SU-DHL-6 (cell line): ENCODE results near the gene KLRF1.

Experiments used
- H2AFZ ChIP-seq: fragments of 200-600 bp; sonication (generic); 2 replicates; pipeline ENCODE4 v1.6.1; 2014; ENCODE audit warnings: low read depth, mild to moderate bottlenecking, moderate library complexity, mixed read lengths, antibody characterized with exemption, low read length; ENCODE audit not compliant: severe bottlenecking
- H3F3A ChIP-seq: fragments of 200-600 bp; shearing (Covaris generic); 2 replicates; pipeline ENCODE4 v1.6.0; 2016; ENCODE audit warnings: antibody characterized with exemption, mild to moderate bottlenecking; ENCODE audit not compliant: insufficient read depth
- H3K27ac ChIP-seq: fragments of 200-600 bp; sonication (generic); 2 replicates; pipeline ENCODE4 v1.5.1; 2016; ENCODE audit warnings: low read depth, mild to moderate bottlenecking, low read length, moderate library complexity, mixed read lengths
- H3K27me3 ChIP-seq: fragments of 200-600 bp; sonication (generic), shearing (Covaris generic); 2 replicates; pipeline ENCODE4 v1.6.0; 2014; ENCODE audit warnings: mild to moderate bottlenecking, low read length
- H3K36me3 ChIP-seq: fragments of 200-600 bp; sonication (generic); 2 replicates; pipeline ENCODE4 v1.6.1; 2014; ENCODE audit warnings: mild to moderate bottlenecking, low read length, mixed read lengths
- H3K4me2 ChIP-seq: fragments of 300-600, 200-600 bp; shearing (Covaris generic), sonication (generic); 2 replicates; pipeline ENCODE4 v1.6.0; 2014; ENCODE audit warnings: low read length, low read depth, mild to moderate bottlenecking; ENCODE audit not compliant: poor library complexity, severe bottlenecking
- H3K4me3 ChIP-seq: fragments of 200-600 bp; sonication (generic); 2 replicates; pipeline ENCODE4 v1.5.1; 2014; ENCODE audit warnings: antibody characterized with exemption, low read length, mild to moderate bottlenecking, mixed read lengths; ENCODE audit not compliant: insufficient read depth, poor library complexity, severe bottlenecking
- H3K79me2 ChIP-seq: fragments of 200-600 bp; sonication (generic); 2 replicates; pipeline ENCODE4 v1.6.1; 2014; ENCODE audit warnings: mild to moderate bottlenecking, low read length, moderate library complexity; ENCODE audit not compliant: insufficient read depth
- H3K9ac ChIP-seq: fragments of 200-600 bp; sonication (generic); 2 replicates; pipeline ENCODE4 v1.7.0; 2014; ENCODE audit warnings: mild to moderate bottlenecking, low read length
- H3K9me2 ChIP-seq: fragments of 200-600 bp; sonication (generic); replicated peaks from 2 replicates; pipeline ENCODE4 v1.6.1; 2014; ENCODE audit warnings: low read length; ENCODE audit not compliant: insufficient read depth
- H3K9me3 ChIP-seq: fragments of 200-600 bp; sonication (generic); 2 replicates; pipeline ENCODE4 v1.6.1; 2014; ENCODE audit warnings: low read length, mixed read lengths; ENCODE audit not compliant: insufficient read depth
- H4K20me1 ChIP-seq: fragments of 200-600 bp; sonication (generic); 2 replicates; pipeline ENCODE4 v1.6.1; 2014; ENCODE audit warnings: low read depth, mild to moderate bottlenecking, antibody characterized with exemption, low read length, moderate library complexity, mixed read lengths
- CTCF ChIP-seq: fragments of 200-600 bp; sonication (generic); IDR thresholded peaks from one replicate; pipeline ENCODE4 v1.5.1; 2017; ENCODE audit warnings: antibody characterized with exemption, mild to moderate bottlenecking, low read length, moderate library complexity; ENCODE audit not compliant: insufficient read depth, poor library complexity, severe bottlenecking
- EZH2phosphoT487 ChIP-seq: fragments of 200-600 bp; sonication (generic), shearing (Covaris generic); conservative IDR thresholded peaks from 2 replicates; pipeline ENCODE4 v1.6.1; 2018; ENCODE audit warnings: mild to moderate bottlenecking, antibody characterized with exemption, low read length, moderate library complexity, mixed read lengths

The KLRF1 gene

GRCh38 chr12:9848899-9849298 lies 21.6 kb downstream of the KLRF1 start:
- no peak for TF ChIP-seq CTCF
- TF ChIP-seq EZH2phosphoT487 = no peak
- no peaks in the 10 kb centered on the region for H3K36me3 ChIP-seq
- no peaks in the 10 kb centered on the region for H3K9me3 ChIP-seq
- no peak overlapping the region for H3K9ac ChIP-seq
- H3K27me3 ChIP-seq = no peaks in the 10 kb centered on the region
- H3K79me2 ChIP-seq = no peaks in the 10 kb centered on the region
- no peaks in the 10 kb centered on the region for H3K9me2 ChIP-seq
- no peak overlapping the region for H2AFZ ChIP-seq
- no peak overlapping the region for H3K4me2 ChIP-seq
- no peaks in the 10 kb centered on the region for H4K20me1 ChIP-seq
- no peak overlapping the region for H3K27ac ChIP-seq
- H3F3A ChIP-seq = no peaks in the 10 kb centered on the region
- H3K4me3 ChIP-seq = no peak overlapping the region

GRCh38 chr12:9851050-9851449 lies 23.8 kb downstream of the KLRF1 start:
- H2AFZ ChIP-seq = no peak overlapping the region
- H3F3A ChIP-seq = no peaks in the 10 kb centered on the region
- H3K27ac ChIP-seq = no peak overlapping the region
- no peak overlapping the region for H3K4me2 ChIP-seq
- H3K27me3 ChIP-seq = no peaks in the 10 kb centered on the region
- no peak overlapping the region for H3K4me3 ChIP-seq
- H3K9me3 ChIP-seq = no peaks in the 10 kb centered on the region
- H4K20me1 ChIP-seq = no peaks in the 10 kb centered on the region
- H3K79me2 ChIP-seq = no peaks in the 10 kb centered on the region
- H3K9ac ChIP-seq = no peak overlapping the region
- no peaks in the 10 kb centered on the region for H3K9me2 ChIP-seq
- no peaks in the 10 kb centered on the region for H3K36me3 ChIP-seq
- TF ChIP-seq EZH2phosphoT487 (no peak), CTCF (no peak)

- Histone ChIP-seq H3K4me3 (no peak overlapping the region), H3K9me2 (no peaks in the 10 kb centered on the region), H4K20me1 (no peaks in the 10 kb centered on the region), H2AFZ (no peak overlapping the region), H3K79me2 (no peaks in the 10 kb centered on the region), H3K36me3 (no peaks in the 10 kb centered on the region), H3K27ac (no peak overlapping the region), H3K4me2 (no peak overlapping the region), H3K9me3 (no peaks in the 10 kb centered on the region), H3K27me3 (no peaks in the 10 kb centered on the region), H3F3A (no peaks in the 10 kb centered on the region), H3K9ac (no peak overlapping the region)
- no peak for TF ChIP-seq CTCF
Measured at GRCh38 chr12:9851927-9852326, 24.6 kb downstream of the KLRF1 start.

- Histone ChIP-seq H3K79me2 (no peaks in the 10 kb centered on the region), H3K27ac (no peak overlapping the region), H3K9ac (no peak overlapping the region), H3K27me3 (no peaks in the 10 kb centered on the region), H3K36me3 (no peaks in the 10 kb centered on the region), H2AFZ (no peak overlapping the region), H3F3A (no peaks in the 10 kb centered on the region), H3K9me3 (no peaks in the 10 kb centered on the region), H3K4me3 (no peak overlapping the region), H3K9me2 (no peaks in the 10 kb centered on the region), H3K4me2 (no peak overlapping the region), H4K20me1 (no peaks in the 10 kb centered on the region)
- TF ChIP-seq CTCF (no peak), EZH2phosphoT487 (no peak)
Measured at GRCh38 chr12:9856151-9856550, 28.9 kb downstream of the KLRF1 start.
